Measurements from ENCODE around the gene NTRK1. TPM values are rescaled to one million over a fixed set of nuclear protein-coding genes. Genes with fewer than 3 reads are reported as not detected.

NTRK1 gene
- total and polyA plus RNA-seq, 2 of the 4 experiments (the other 2 are of a cell fraction): not detected

GRCh38 chr1:156887317-156887716 lies 26.7 kb downstream of the NTRK1 start:
- no peak overlapping the region for H4K5ac ChIP-seq (ENCODE audit: low read depth, low read length)
- H3K56ac ChIP-seq (ENCODE audit: extremely low read depth, insufficient read depth, low read length): no peak overlapping the region
- H3K36me3 ChIP-seq (ENCODE audit: control insufficient read depth, insufficient read depth, low read length): no peaks in the 10 kb centered on the region
- peaks cover 64% of the 10 kb centered on the region for H3K27me3 ChIP-seq (ENCODE audit: control insufficient read depth, insufficient read depth, low read length)
- no peak overlapping the region for H3K9ac ChIP-seq (ENCODE audit: low read depth, low read length)
- H3K27ac ChIP-seq (ENCODE audit: insufficient read depth, low read length): no peak overlapping the region
- H3K23ac ChIP-seq (ENCODE audit: low read depth, low read length): no peak overlapping the region
- ChIA-PET POLR2A (ENCODE audit: unreplicated experiment) (no interaction called here), CTCF (interaction anchor here (1.0 kb wide), 1 partner anchor 40 kb away, joined by 3 read pairs; no protein-coding TSS in a partner anchor)
- in situ Hi-C loops (cut with MboI; ENCODE audit: low sequenced_read_pairs): loop anchor here (10.0 kb wide), 1 partner anchor 193 kb away; no protein-coding TSS in a partner anchor
- dilution Hi-C loops (cut with HindIII; ENCODE audit: low sequenced_read_pairs, unreplicated experiment): no loop called here
- DNase-seq: no peak
- no peaks in the 10 kb centered on the region for H3K9me1 ChIP-seq (ENCODE audit: insufficient read depth, low read length)
- no peak overlapping the region for H2AK9ac ChIP-seq (replicated peaks; ENCODE audit: low read depth, low read length, poor library complexity)
- WGBS, 2 experiments (ENCODE audit: extremely low coverage in 2 of 2, insufficient read length in 1 of 2): no CpG with 5 or more reads among the region's 3 CpGs
- ATAC-seq (ENCODE audit: low read depth): no peak
- H3K79me1 ChIP-seq (ENCODE audit: low read depth in 1 of 2, low read length in 2 of 2): no peaks in the 10 kb centered on the region
- H3K4me2 ChIP-seq (ENCODE audit: low read depth, low read length): no peak overlapping the region
- H3K4me1 ChIP-seq (ENCODE audit: control insufficient read depth, insufficient read depth, low read length): no peaks in the 10 kb centered on the region
- H3K4me3 ChIP-seq (ENCODE audit: insufficient read depth, low read depth, low read length): no peak overlapping the region
- no peak overlapping the region for H2BK5ac ChIP-seq (ENCODE audit: low read depth, low read length, poor library complexity, severe bottlenecking)
- no peak overlapping the region for H2BK120ac ChIP-seq (ENCODE audit: low read depth, low read length)
- H2AK5ac ChIP-seq (ENCODE audit: low read depth, low read length): no peak overlapping the region
- no peak overlapping the region for H2BK20ac ChIP-seq (ENCODE audit: low read depth, low read length)
- intact Hi-C loops (cut with micrococcal nuclease): no loop called here
- no peak for TF ChIP-seq MXI1 (IDR thresholded peaks at IDR 0.05; ENCODE audit: borderline replicate concordance, low read depth, low read length)
- TF ChIP-seq RAD21 (IDR thresholded peaks at IDR 0.05; ENCODE audit: low read length): no peak
- TF ChIP-seq MAFK (IDR thresholded peaks at IDR 0.05; ENCODE audit: low read depth, low read length): no peak
- TF ChIP-seq NFE2L2 (IDR thresholded peaks at IDR 0.05; ENCODE audit: low read depth, low read length): no peak
- TF ChIP-seq USF2 (IDR thresholded peaks at IDR 0.05; ENCODE audit: low read depth, low read length): no peak
- TF ChIP-seq CEBPB (IDR thresholded peaks at IDR 0.05; ENCODE audit: low read depth, low read length): no peak
- no peak for TF ChIP-seq FOS (IDR thresholded peaks at IDR 0.05; ENCODE audit: low read depth, low read length)
- no peak for TF ChIP-seq SMC3 (IDR thresholded peaks at IDR 0.05; ENCODE audit: low read depth, low read length)
- no peak for TF ChIP-seq ELK1 (IDR thresholded peaks at IDR 0.05; ENCODE audit: borderline replicate concordance, low read depth, low read length)
- no peak for TF ChIP-seq BHLHE40 (IDR thresholded peaks at IDR 0.05; ENCODE audit: low read depth, low read length)
- TF ChIP-seq POLR2A (IDR thresholded peaks at IDR 0.05; ENCODE audit: low read depth, low read length): no peak
- TF ChIP-seq RFX5 (IDR thresholded peaks at IDR 0.05; ENCODE audit: low read depth, low read length): no peak
- TF ChIP-seq CHD1 (IDR thresholded peaks at IDR 0.05; ENCODE audit: low read depth, low read length): no peak
- no peak for TF ChIP-seq RCOR1 (IDR thresholded peaks at IDR 0.05; ENCODE audit: insufficient replicate concordance, low read length)
- no peak for TF ChIP-seq MAZ (IDR thresholded peaks at IDR 0.05; ENCODE audit: borderline replicate concordance, low read depth, low read length)
- no peak for TF ChIP-seq CTCF (conservative IDR thresholded peaks at IDR 0.05; ENCODE audit: low read depth, low read length)
- H2AFZ ChIP-seq (replicated peaks; ENCODE audit: low read length, poor library complexity): peak overlapping the region; percentile 44
- H3K18ac ChIP-seq (ENCODE audit: low read depth, low read length): no peak overlapping the region
- no peaks in the 10 kb centered on the region for H3K9me3 ChIP-seq (ENCODE audit: control insufficient read depth, insufficient read depth, low read length)
- no TSS peak for BruUV-seq (replicated peaks)
- no peaks in the 10 kb centered on the region for H4K20me1 ChIP-seq (ENCODE audit: insufficient read depth, low read length)
- H2BK15ac ChIP-seq (ENCODE audit: low read depth, low read length): no peak overlapping the region
- H4K8ac ChIP-seq (ENCODE audit: low read depth in 2 of 2, low read length in 2 of 2): no peak overlapping the region
- no peak overlapping the region for H4K91ac ChIP-seq (ENCODE audit: insufficient read depth, low read depth, low read length)
- no peak overlapping the region for H3K14ac ChIP-seq (replicated peaks; ENCODE audit: low read depth, low read length)
- H3K4ac ChIP-seq (ENCODE audit: low read depth, low read length): no peak overlapping the region
